K562 (cell line): Measurements from ENCODE around the gene GLB1L. TPM values are rescaled to one million over a fixed set of nuclear protein-coding genes. Genes with fewer than 3 reads are reported as not detected.

Experiments used
- ARID2 ChIP-seq: fragments of 450-650 bp; IDR thresholded peaks from 2 replicates; pipeline ENCODE4 v1.6.1; 2017; ENCODE audit warnings: antibody characterized with exemption, mild to moderate bottlenecking
- BCLAF1 ChIP-seq, 2 experiments: fragments of 450-650 bp in 1 of 2; IDR thresholded peaks; 2 replicates each; pipeline ENCODE4 v1.6.1; 2011 to 2017; ENCODE audit warnings: low read depth in 2 of 2, antibody characterized with exemption in 1 of 2, borderline replicate concordance in 1 of 2, low read length in 1 of 2, mild to moderate bottlenecking in 1 of 2, mixed read lengths in 1 of 2; ENCODE audit not compliant: control insufficient read depth in 1 of 2
- CEBPZ ChIP-seq: fragments of 150-350 bp; IDR thresholded peaks from 2 replicates; pipeline ENCODE4 v1.6.1; 2014; ENCODE audit warnings: low read depth, mild to moderate bottlenecking, low read length, borderline replicate concordance
- EGR1 ChIP-seq: fragments of 450-650 bp; conservative IDR thresholded peaks from 2 replicates; pipeline ENCODE4 v1.6.1; 2017; ENCODE audit warnings: mild to moderate bottlenecking
- FOXK2 ChIP-seq, 2 experiments: fragments of 450-650 bp; IDR thresholded peaks in 1 of 2; conservative IDR thresholded peaks in 1 of 2; 2 replicates each; pipeline ENCODE4 v1.6.1; 2016; ENCODE audit warnings: low read depth in 2 of 2, mild to moderate bottlenecking in 1 of 2
- LCOR ChIP-seq: sonication (generic); formaldehyde crosslinking; IDR thresholded peaks from 2 replicates; pipeline ENCODE4 v1.8.0; 2022; ENCODE audit warnings: mild to moderate bottlenecking, missing genetic modification reagents
- MYNN ChIP-seq, 2 experiments: sonication (generic); formaldehyde crosslinking in 1 of 2; IDR thresholded peaks; 2 replicates each; pipeline versions ENCODE4 v1.5.0 to v1.6.1; 2016 to 2020; ENCODE audit warnings: antibody characterized with exemption in 1 of 2, missing genetic modification reagents in 1 of 2
- NCOA4 ChIP-seq: fragments of 450-650 bp; IDR thresholded peaks from 2 replicates; pipeline ENCODE4 v1.6.1; 2018; ENCODE audit warnings: mild to moderate bottlenecking; ENCODE audit not compliant: partially characterized antibody
- NR1H2 ChIP-seq: sonication (generic); formaldehyde crosslinking; IDR thresholded peaks from 2 replicates; pipeline ENCODE4 v1.4.0; 2020; ENCODE audit warnings: mild to moderate bottlenecking, missing genetic modification reagents
- POU5F1 ChIP-seq: fragments of 150-350 bp; IDR thresholded peaks from 2 replicates; pipeline ENCODE4 v1.6.1; 2014; ENCODE audit warnings: borderline replicate concordance, low read length, low read depth, mild to moderate bottlenecking; ENCODE audit not compliant: partially characterized antibody
- RUNX1 ChIP-seq: sonication (generic); IDR thresholded peaks from 2 replicates; pipeline ENCODE4 v1.6.1; 2016; ENCODE audit warnings: antibody characterized with exemption, low read depth
- SMARCE1 ChIP-seq: fragments of 450-650 bp; IDR thresholded peaks from 2 replicates; pipeline ENCODE4 v1.7.1; 2016; ENCODE audit warnings: mild to moderate bottlenecking
- TCF7 ChIP-seq: sonication (generic); IDR thresholded peaks from 2 replicates; pipeline ENCODE4 v1.6.1; 2016; ENCODE audit warnings: antibody characterized with exemption, borderline replicate concordance
- TRIM24 ChIP-seq, 2 experiments: fragments of 450-650 bp; IDR thresholded peaks; 2 replicates each; pipeline ENCODE4 v1.6.1; 2016
- YBX1 ChIP-seq: fragments of 450-650 bp; IDR thresholded peaks from 2 replicates; pipeline ENCODE4 v1.7.1; 2016; ENCODE audit warnings: mild to moderate bottlenecking
- ZBTB1 ChIP-seq: sonication (generic); formaldehyde crosslinking; IDR thresholded peaks from 2 replicates; pipeline ENCODE4 v1.8.1; 2023; ENCODE audit warnings: missing genetic modification reagents, low read depth, mild to moderate bottlenecking, borderline replicate concordance
- ZC3H8 ChIP-seq: fragments of 450-650 bp; IDR thresholded peaks from 2 replicates; pipeline ENCODE4 v1.6.1; 2017
- ZNF121 ChIP-seq: sonication (generic); formaldehyde crosslinking; conservative IDR thresholded peaks from 2 replicates; pipeline ENCODE4 v1.8.0; 2022; ENCODE audit warnings: missing genetic modification reagents
- ZNF133 ChIP-seq: fragments of 250-450 bp; sonication (Bioruptor Pico); IDR thresholded peaks from 2 replicates; pipeline ENCODE4 v1.4.0; 2020; ENCODE audit warnings: mild to moderate bottlenecking
- ZNF282 ChIP-seq: sonication (generic); formaldehyde crosslinking; IDR thresholded peaks from 2 replicates; pipeline ENCODE4 v1.8.1; 2023; ENCODE audit warnings: missing genetic modification reagents
- ZNF316 ChIP-seq: fragments of 450-650 bp; IDR thresholded peaks from 2 replicates; pipeline ENCODE4 v1.6.1; 2016
- ZNF507 ChIP-seq: conservative IDR thresholded peaks from 2 replicates; pipeline ENCODE4 v1.6.1; 2017; ENCODE audit warnings: missing genetic modification characterization, missing compliant biosample characterization
- ZZZ3 ChIP-seq: fragments of 450-650 bp; IDR thresholded peaks from 2 replicates; pipeline ENCODE4 v1.6.1; 2016; ENCODE audit warnings: antibody characterized with exemption, mild to moderate bottlenecking, moderate library complexity
- polyA plus RNA-seq, 8 experiments: library from polyadenylated mRNA; depleted of rRNA in 4 of 8; stranded (reverse) in 5 of 8; unstranded in 3 of 8; fragments of >200 nt; fragmentation: Nextera tagmentation in 2 of 8; fragmentation: Illumina TruSeq in 1 of 8; extraction: Ambion mirVana in 2 of 8; extraction: Trizol in 1 of 8; gene quantifications; 2 replicates each; pipeline versions ENCODE4 v1.2.1 to v1.2.3, GENCODE V29; 2011 to 2014; ENCODE audit warnings: inconsistent platforms in 1 of 8, missing spikeins in 1 of 8
- total RNA-seq, 7 experiments: library from RNA; depleted of rRNA in 6 of 7; stranded (reverse); fragments of >200 nt in 6 of 7; fragmentation: Illumina TruSeq in 2 of 7; extraction: Trizol in 2 of 7; gene quantifications; 2 replicates each; pipeline versions ENCODE4 v1.2.1 to v1.2.3, GENCODE V29; 2011 to 2021; ENCODE audit warnings: low replicate concordance in 1 of 7

Gene GLB1L
- total and polyA plus RNA-seq, 9 of the 15 experiments (the other 6 are each of a cell fraction or from before 2014, with no cell fraction given): 0.42 to 2.9 (median 2.5) TPM

DNA sequence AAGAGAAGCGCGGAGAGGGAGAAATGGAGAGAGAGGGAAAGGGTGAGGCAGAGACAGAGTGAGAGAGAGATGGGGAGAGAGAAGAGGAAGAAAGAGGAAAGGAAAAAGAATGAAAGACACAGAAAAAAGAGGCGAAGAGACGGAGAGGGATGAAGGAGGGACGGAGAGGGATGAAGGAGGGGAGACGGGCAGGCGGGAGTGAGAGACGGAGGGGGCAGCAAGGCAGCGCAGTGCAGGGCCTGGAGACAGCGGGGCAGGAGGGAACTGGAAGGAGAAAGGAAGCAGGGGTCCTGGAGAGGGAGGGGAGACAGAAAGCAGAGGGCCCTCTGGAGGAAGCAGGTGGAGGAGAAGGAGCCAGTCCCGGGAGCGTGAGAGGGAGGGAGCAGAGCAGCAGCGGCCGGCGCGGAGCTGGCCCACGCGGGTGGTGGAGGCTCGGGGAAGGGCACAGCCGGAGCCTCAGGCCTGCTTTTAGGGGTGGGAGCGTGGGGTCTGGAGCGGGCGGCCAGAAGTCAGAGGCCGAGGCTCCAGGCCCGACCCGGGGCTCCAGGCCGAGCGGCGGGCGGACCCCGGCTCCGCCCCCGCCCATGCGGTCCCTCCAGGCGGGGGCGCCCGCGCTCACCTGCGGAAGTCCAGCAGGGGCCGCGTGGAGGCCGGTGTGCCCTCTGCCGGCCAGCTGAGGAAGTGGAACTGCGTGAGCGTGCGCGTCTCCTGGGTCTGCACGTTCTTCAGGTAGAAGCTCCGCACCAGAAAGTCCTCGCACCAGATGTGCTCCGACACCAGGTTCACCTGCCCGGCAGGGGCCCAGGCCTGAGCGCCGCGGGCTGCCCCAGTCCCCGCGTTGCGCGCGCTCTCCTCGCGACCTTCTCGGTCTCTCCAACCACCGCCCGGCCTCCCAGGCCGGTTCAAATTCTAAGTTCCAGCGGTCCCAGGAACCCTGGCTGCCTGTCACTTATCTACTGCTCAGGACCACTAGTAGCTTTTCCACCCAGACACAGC is 49.4 kb upstream of the GLB1L start (continued):
- no peak for TF ChIP-seq CEBPZ
- peak; percentile 54 for TF ChIP-seq SMARCE1
- no peak for TF ChIP-seq ZBTB1 (CRISPR knock-in tag)
- TF ChIP-seq LCOR: 0 out of 2 replicates have a peak, but pooled peaks have one; percentile 11
- no peak for TF ChIP-seq ZNF133
- TF ChIP-seq POU5F1: no peak
- no peak for TF ChIP-seq ZC3H8
- TF ChIP-seq YBX1: no peak
- TF ChIP-seq ZNF121 (CRISPR knock-in tag): no peak
- no peak for TF ChIP-seq BCLAF1 (IDR thresholded peaks at IDR 0.05; ENCODE audit: borderline replicate concordance in 1 of 2, control insufficient read depth in 1 of 2, low read depth in 2 of 2, low read length in 1 of 2)
- TF ChIP-seq TCF7: no peak
- TF ChIP-seq ZNF282 (CRISPR knock-in tag): 0 out of 2 replicates have a peak, but pooled peaks have one; percentile 60
- no peak for TF ChIP-seq ZNF316
- 0 out of 2 replicates have a peak, but pooled peaks have one; percentile 29 for TF ChIP-seq RUNX1
- no peak for TF ChIP-seq NR1H2 (CRISPR knock-in tag)
- peak; percentile 72 for TF ChIP-seq EGR1
- no peak for TF ChIP-seq FOXK2 (conservative IDR thresholded peaks at IDR 0.05 in 1 of 2, IDR thresholded peaks at IDR 0.05 in 1 of 2; ENCODE audit: low read depth in 2 of 2)
- no peak for TF ChIP-seq TRIM24 (IDR thresholded peaks at IDR 0.05)
- no peak for TF ChIP-seq ARID2
- TF ChIP-seq MYNN (IDR thresholded peaks at IDR 0.05): no peak
- TF ChIP-seq MYNN (CRISPR knock-in tag; IDR thresholded peaks at IDR 0.05): no peak
- no peak for TF ChIP-seq NCOA4
- no peak for TF ChIP-seq ZNF507 (tag)
- no peak for TF ChIP-seq ZZZ3
